B cell (primary cell): ENCODE data around the gene FAF1. TPM values are rescaled to one million over a fixed set of nuclear protein-coding genes. Genes with fewer than 3 reads are reported as not detected.

Source experiments
- ATAC-seq: fragments of 200-7000 bp; cut with Tn5 transposase; one replicate; pipeline ENCODE4 v1.10.0; 2021; ENCODE audit warnings: low read depth, mild to moderate bottlenecking, moderate number of reproducible peaks, moderate library complexity
- CTCF ChIA-PET: fragments of 350-600 bp; sonication (Branson Sonifier 250); formaldehyde crosslinking; loops from one replicate; lab custom pipeline; 2021; ENCODE audit warnings: antibody characterized with exemption, inconsistent platforms; lab: Charles Lee
- POLR2A ChIA-PET: fragments of 350-600 bp; sonication (Branson Sonifier 250); formaldehyde crosslinking; loops from one replicate; lab custom pipeline; 2021; ENCODE audit warnings: antibody characterized with exemption; lab: Charles Lee
- DNase-seq: peaks from one replicate; pipeline ENCODE4 v3.0.0; 2013
- H2AFZ ChIP-seq: 2 replicates; pipeline ENCODE4 v1.6.1; 2012; ENCODE audit warnings: mild to moderate bottlenecking, low read depth, low read length; ENCODE audit not compliant: insufficient read depth, poor library complexity, severe bottlenecking
- H3K27ac ChIP-seq, 2 donors: 1 replicate in 1 of 2; 2 replicates in 1 of 2; pipeline ENCODE4 v1.5.1; 2012 to 2013; ENCODE audit warnings: low read length in 2 of 2, mild to moderate bottlenecking in 2 of 2, moderate library complexity in 1 of 2
- H3K27me3 ChIP-seq, 4 experiments: fragments of 200-600 bp in 1 of 4; sonication (generic) in 1 of 4; replicated peaks in 1 of 4; 1 replicate in 2 of 4; 2 replicates in 2 of 4; pipeline versions ENCODE4 v1.6.1 to v1.7.0; 2013 to 2016; ENCODE audit warnings: low read length in 3 of 4, mild to moderate bottlenecking in 2 of 4, mixed read lengths in 1 of 4, moderate library complexity in 1 of 4; ENCODE audit not compliant: insufficient read depth in 4 of 4, control insufficient read depth in 3 of 4; ENCODE audit errors: control extremely low read depth in 1 of 4
- H3K36me3 ChIP-seq, 2 experiments: replicated peaks in 1 of 2; 1 replicate in 1 of 2; 2 replicates in 1 of 2; pipeline versions ENCODE4 v1.6.1 to v1.7.1; 2013; ENCODE audit warnings: low read length in 1 of 2; ENCODE audit not compliant: insufficient read depth in 2 of 2, control insufficient read depth in 1 of 2; ENCODE audit errors: control extremely low read depth in 1 of 2, extremely low read depth in 1 of 2
- H3K4me1 ChIP-seq, 2 donors: fragments of 200-600 bp in 1 of 2; sonication (generic) in 1 of 2; 1 replicate in 1 of 2; 2 replicates in 1 of 2; pipeline versions ENCODE4 v1.5.1 to v1.6.1; 2013 to 2017; ENCODE audit warnings: low read length in 2 of 2; ENCODE audit not compliant: control insufficient read depth in 2 of 2, insufficient read depth in 2 of 2
- H3K4me2 ChIP-seq: replicated peaks from 2 replicates; pipeline ENCODE3; 2012; ENCODE audit warnings: mild to moderate bottlenecking, low read depth, low read length; ENCODE audit not compliant: poor library complexity, severe bottlenecking
- H3K4me3 ChIP-seq, 5 experiments: fragments of 200-600 bp in 1 of 5; sonication (generic) in 1 of 5; 1 replicate in 3 of 5; 2 replicates in 2 of 5; pipeline versions ENCODE4 v1.5.1 to v1.7.0; 2011 to 2016; ENCODE audit warnings: low read length in 4 of 5, mild to moderate bottlenecking in 4 of 5, low read depth in 2 of 5, control low read depth in 1 of 5, moderate library complexity in 1 of 5; ENCODE audit not compliant: insufficient read depth in 1 of 5; ENCODE audit errors: control extremely low read depth in 1 of 5, extremely low read depth in 1 of 5
- H3K79me2 ChIP-seq: fragments of 200-600 bp; sonication (generic); one replicate; pipeline ENCODE4 v1.6.0; 2016; ENCODE audit warnings: low read length; ENCODE audit not compliant: control insufficient read depth, insufficient read depth
- H3K9ac ChIP-seq: fragments of 200-600 bp; sonication (generic); 2 replicates; pipeline ENCODE4 v1.6.1; 2017; ENCODE audit warnings: mild to moderate bottlenecking, low read length, moderate library complexity
- H3K9me3 ChIP-seq, 3 donors: one replicate each; pipeline versions ENCODE4 v1.6.1 to v1.7.1; 2013; ENCODE audit warnings: low read length in 2 of 3; ENCODE audit not compliant: control insufficient read depth in 2 of 3, insufficient read depth in 1 of 3; ENCODE audit errors: control extremely low read depth in 1 of 3
- H4K20me1 ChIP-seq: 2 replicates; pipeline ENCODE4 v1.6.0; 2012; ENCODE audit warnings: mild to moderate bottlenecking, low read length; ENCODE audit not compliant: insufficient read depth, control insufficient read depth, poor library complexity, severe bottlenecking
- H3K27ac Mint-ChIP-seq: one replicate; pipeline ENCODE4 v1.8.0; 2021; ENCODE audit warnings: mixed read lengths
- H3K27me3 Mint-ChIP-seq: one replicate; pipeline ENCODE4 v1.8.0; 2021; ENCODE audit warnings: mixed read lengths
- H3K4me1 Mint-ChIP-seq: one replicate; pipeline ENCODE4 v1.8.0; 2021; ENCODE audit warnings: mixed read lengths
- H3K4me3 Mint-ChIP-seq: one replicate; pipeline ENCODE4 v1.8.0; 2021; ENCODE audit warnings: mixed read lengths
- H3K9me3 Mint-ChIP-seq: one replicate; pipeline ENCODE4 v1.8.0; 2022; ENCODE audit warnings: mixed read lengths; ENCODE audit not compliant: insufficient read depth
- CTCF ChIP-seq: fragments of 200-600 bp; IDR thresholded peaks from one replicate; pipeline ENCODE4 v1.8.0; 2022; ENCODE audit warnings: antibody characterized with exemption, mild to moderate bottlenecking
- EZH2 ChIP-seq: IDR thresholded peaks from 2 replicates; pipeline ENCODE4 v1.6.1; 2012; ENCODE audit warnings: borderline replicate concordance, low read depth, mild to moderate bottlenecking, moderate library complexity, low read length; ENCODE audit not compliant: insufficient read depth, poor library complexity, severe bottlenecking
- WGBS: methylation state at CpG from one replicate; pipeline ENCODE4 v1.1.5; 2013; ENCODE audit warnings: missing lambda C conversion rate; ENCODE audit not compliant: insufficient coverage; 5-methylcytosine and 5-hydroxymethylcytosine counted together
- intact Hi-C: fragments of 100-400 bp; cut with micrococcal nuclease; formaldehyde crosslinking; loops from one replicate; pipeline ENCODE4 v1.10.0; 2022
- polyA plus RNA-seq: library from polyadenylated mRNA; depleted of rRNA; stranded (reverse); fragments of >200 nt; gene quantifications from 2 replicates; pipeline ENCODE4 v1.2.3, GENCODE V29; 2012
- total RNA-seq, 2 donors: library from RNA; stranded (reverse); fragments of 120-200 nt in 1 of 2; gene quantifications; 1 replicate in 1 of 2; 2 replicates in 1 of 2; pipeline versions ENCODE4 v1.2.3 to v1.2.4, GENCODE V29; 2013 to 2022

The FAF1 gene
- total and polyA plus RNA-seq, 2 donors (not counting 1 experiment from before 2014, with no cell fraction given) = 10.1 to 58.4 TPM

GRCh38 chr1:50452700-50453099, 507.4 kb downstream of the FAF1 start:
- ChIA-PET CTCF (interaction anchor here (1.1 kb wide), 1 partner anchor 10 kb away, joined by 3 read pairs; no protein-coding TSS in a partner anchor), POLR2A (no interaction called here)
- no peak overlapping the region for H3K4me2 ChIP-seq
- Mint-ChIP-seq H3K27ac (no peak overlapping the region), H3K4me1 (no peaks in the 10 kb centered on the region), H3K4me3 (no peak overlapping the region), H3K9me3 (no peaks in the 10 kb centered on the region), H3K27me3 (no peaks in the 10 kb centered on the region)
- H3K27ac ChIP-seq = no peak overlapping the region
- H3K36me3 ChIP-seq = no peaks in the 10 kb centered on the region
- H3K4me3 ChIP-seq = no peak overlapping the region
- H3K9ac ChIP-seq = no peak overlapping the region
- no CpG with 5 or more reads among the region's 1 CpG for WGBS
- DNase-seq (no peak), ATAC-seq (no peak)
- no peaks in the 10 kb centered on the region for H3K9me3 ChIP-seq
- intact Hi-C loops = no loop called here
- no peaks in the 10 kb centered on the region for H3K79me2 ChIP-seq
- no peaks in the 10 kb centered on the region for H3K27me3 ChIP-seq
- no peaks in the 10 kb centered on the region for H4K20me1 ChIP-seq
- no peak overlapping the region for H2AFZ ChIP-seq
- no peaks in the 10 kb centered on the region for H3K4me1 ChIP-seq
- TF ChIP-seq CTCF (no peak), EZH2 (no peak)

- Histone ChIP-seq H3K4me1 (no peaks in the 10 kb centered on the region), H3K9me3 (no peaks in the 10 kb centered on the region), H4K20me1 (no peaks in the 10 kb centered on the region), H3K27me3 (no peaks in the 10 kb centered on the region), H3K36me3 (no peaks in the 10 kb centered on the region), H3K4me3 (no peak overlapping the region), H2AFZ (no peak overlapping the region), H3K27ac (no peak overlapping the region), H3K4me2 (no peak overlapping the region), H3K9ac (no peak overlapping the region), H3K79me2 (no peaks in the 10 kb centered on the region)
- Mint-ChIP-seq H3K27ac (no peak overlapping the region), H3K4me3 (no peak overlapping the region), H3K27me3 (no peaks in the 10 kb centered on the region), H3K9me3 (no peaks in the 10 kb centered on the region), H3K4me1 (no peaks in the 10 kb centered on the region)
- ChIA-PET POLR2A (no interaction called here), CTCF (no interaction called here)
- intact Hi-C loops = no loop called here
- no peak for DNase-seq
- no peak for ATAC-seq
- TF ChIP-seq EZH2 (no peak), CTCF (no peak)
- 30% methylated on average over 2 of the region's 4 CpGs for WGBS
These were observed 509.0 kb downstream of the FAF1 start for GRCh38 chr1:50450861-50451653.
